PFSK-1 (cell line): ENCODE measurements around the gene ARHGEF7. TPM values are rescaled to one million over a fixed set of nuclear protein-coding genes. Genes with fewer than 3 reads are reported as not detected.

Experiments
- FOXP2 ChIP-seq: optimal IDR thresholded peaks from 2 replicates; pipeline ENCODE3; 2011; ENCODE audit warnings: borderline replicate concordance, control low read depth, inconsistent platforms; ENCODE audit not compliant: insufficient read depth; ENCODE audit errors: extremely low read length, extremely low read depth
- POLR2AphosphoS5 ChIP-seq: IDR thresholded peaks from 2 replicates; pipeline ENCODE4 v1.6.1; 2012; ENCODE audit warnings: low read depth, mild to moderate bottlenecking, control low read depth, low read length, moderate library complexity
- SIN3A ChIP-seq: IDR thresholded peaks from 2 replicates; pipeline ENCODE4 v1.6.1; 2012; ENCODE audit warnings: mild to moderate bottlenecking, low read length, moderate library complexity, borderline replicate concordance; ENCODE audit not compliant: insufficient read depth
- TAF1 ChIP-seq: IDR thresholded peaks from 2 replicates; pipeline ENCODE4 v1.6.1; 2012; ENCODE audit warnings: low read length, control low read depth, borderline replicate concordance; ENCODE audit not compliant: insufficient read depth
- polyA plus RNA-seq: library from polyadenylated mRNA; unstranded; fragments of >200 nt; gene quantifications from one replicate; pipeline ENCODE4 v1.2.1, GENCODE V29; 2012; ENCODE audit warnings: low read depth, missing spikeins; ENCODE audit not compliant: insufficient read length
- TF ChIP-seq, protein P1 (sequence below), 2 experiments: IDR thresholded peaks; 2 replicates each; pipeline versions ENCODE4 v1.6.1 to v1.8.0; 2011 to 2012; ENCODE audit warnings: low read depth in 2 of 2, low read length in 2 of 2, control low read depth in 1 of 2, inconsistent platforms in 1 of 2, mild to moderate bottlenecking in 1 of 2, moderate library complexity in 1 of 2; ENCODE audit not compliant: insufficient read depth in 1 of 2

The ARHGEF7 gene, protein sequence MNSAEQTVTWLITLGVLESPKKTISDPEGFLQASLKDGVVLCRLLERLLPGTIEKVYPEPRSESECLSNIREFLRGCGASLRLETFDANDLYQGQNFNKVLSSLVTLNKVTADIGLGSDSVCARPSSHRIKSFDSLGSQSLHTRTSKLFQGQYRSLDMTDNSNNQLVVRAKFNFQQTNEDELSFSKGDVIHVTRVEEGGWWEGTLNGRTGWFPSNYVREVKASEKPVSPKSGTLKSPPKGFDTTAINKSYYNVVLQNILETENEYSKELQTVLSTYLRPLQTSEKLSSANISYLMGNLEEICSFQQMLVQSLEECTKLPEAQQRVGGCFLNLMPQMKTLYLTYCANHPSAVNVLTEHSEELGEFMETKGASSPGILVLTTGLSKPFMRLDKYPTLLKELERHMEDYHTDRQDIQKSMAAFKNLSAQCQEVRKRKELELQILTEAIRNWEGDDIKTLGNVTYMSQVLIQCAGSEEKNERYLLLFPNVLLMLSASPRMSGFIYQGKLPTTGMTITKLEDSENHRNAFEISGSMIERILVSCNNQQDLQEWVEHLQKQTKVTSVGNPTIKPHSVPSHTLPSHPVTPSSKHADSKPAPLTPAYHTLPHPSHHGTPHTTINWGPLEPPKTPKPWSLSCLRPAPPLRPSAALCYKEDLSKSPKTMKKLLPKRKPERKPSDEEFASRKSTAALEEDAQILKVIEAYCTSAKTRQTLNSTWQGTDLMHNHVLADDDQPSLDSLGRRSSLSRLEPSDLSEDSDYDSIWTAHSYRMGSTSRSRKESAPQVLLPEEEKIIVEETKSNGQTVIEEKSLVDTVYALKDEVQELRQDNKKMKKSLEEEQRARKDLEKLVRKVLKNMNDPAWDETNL
- 23.6 TPM for polyA plus RNA-seq

- TF ChIP-seq, protein P1, sequence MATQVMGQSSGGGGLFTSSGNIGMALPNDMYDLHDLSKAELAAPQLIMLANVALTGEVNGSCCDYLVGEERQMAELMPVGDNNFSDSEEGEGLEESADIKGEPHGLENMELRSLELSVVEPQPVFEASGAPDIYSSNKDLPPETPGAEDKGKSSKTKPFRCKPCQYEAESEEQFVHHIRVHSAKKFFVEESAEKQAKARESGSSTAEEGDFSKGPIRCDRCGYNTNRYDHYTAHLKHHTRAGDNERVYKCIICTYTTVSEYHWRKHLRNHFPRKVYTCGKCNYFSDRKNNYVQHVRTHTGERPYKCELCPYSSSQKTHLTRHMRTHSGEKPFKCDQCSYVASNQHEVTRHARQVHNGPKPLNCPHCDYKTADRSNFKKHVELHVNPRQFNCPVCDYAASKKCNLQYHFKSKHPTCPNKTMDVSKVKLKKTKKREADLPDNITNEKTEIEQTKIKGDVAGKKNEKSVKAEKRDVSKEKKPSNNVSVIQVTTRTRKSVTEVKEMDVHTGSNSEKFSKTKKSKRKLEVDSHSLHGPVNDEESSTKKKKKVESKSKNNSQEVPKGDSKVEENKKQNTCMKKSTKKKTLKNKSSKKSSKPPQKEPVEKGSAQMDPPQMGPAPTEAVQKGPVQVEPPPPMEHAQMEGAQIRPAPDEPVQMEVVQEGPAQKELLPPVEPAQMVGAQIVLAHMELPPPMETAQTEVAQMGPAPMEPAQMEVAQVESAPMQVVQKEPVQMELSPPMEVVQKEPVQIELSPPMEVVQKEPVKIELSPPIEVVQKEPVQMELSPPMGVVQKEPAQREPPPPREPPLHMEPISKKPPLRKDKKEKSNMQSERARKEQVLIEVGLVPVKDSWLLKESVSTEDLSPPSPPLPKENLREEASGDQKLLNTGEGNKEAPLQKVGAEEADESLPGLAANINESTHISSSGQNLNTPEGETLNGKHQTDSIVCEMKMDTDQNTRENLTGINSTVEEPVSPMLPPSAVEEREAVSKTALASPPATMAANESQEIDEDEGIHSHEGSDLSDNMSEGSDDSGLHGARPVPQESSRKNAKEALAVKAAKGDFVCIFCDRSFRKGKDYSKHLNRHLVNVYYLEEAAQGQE (IDR thresholded peaks at IDR 0.05; ENCODE audit: insufficient read depth in 1 of 2, low read depth in 2 of 2, low read length in 2 of 2): no peak
Measured at GRCh38 chr13:111115061-111115964, at the start of gene ARHGEF7. TSS of gene ARHGEF7 (plus strand) at chr13:111115310. CDS start at chr13:111115527, 217 bp downstream.

- TF ChIP-seq, protein P1 (IDR thresholded peaks at IDR 0.05; ENCODE audit: insufficient read depth in 1 of 2, low read depth in 2 of 2, low read length in 2 of 2): no peak
- TF ChIP-seq SIN3A: no peak
- no peak for TF ChIP-seq POLR2AphosphoS5
- TF ChIP-seq TAF1: no peak
- TF ChIP-seq FOXP2: no peak
Measured at GRCh38 chr13:111065698-111066097, 49.4 kb upstream of the ARHGEF7 start.

DNA sequence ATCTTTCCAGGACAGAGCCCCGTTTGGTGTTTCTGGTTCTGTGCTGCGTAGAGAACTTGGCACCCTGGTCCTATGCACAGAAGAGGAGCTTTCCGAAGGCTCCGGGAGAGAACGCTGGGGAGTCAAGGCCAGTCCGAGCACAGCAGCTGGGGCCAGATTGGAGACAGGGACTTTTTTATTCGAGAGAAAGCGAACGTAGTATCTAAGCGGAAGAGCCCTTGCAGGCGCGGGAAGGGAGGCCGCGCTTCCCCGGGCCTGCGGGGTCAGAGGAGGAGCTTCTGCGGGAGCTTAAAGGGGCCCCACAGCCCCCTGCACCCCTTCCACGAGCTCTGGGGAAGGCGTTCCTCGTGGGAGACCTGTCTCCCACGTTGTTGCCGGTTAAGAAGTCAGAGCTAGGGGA is 48.6 kb upstream of the ARHGEF7 start:
- TF ChIP-seq, protein P1 (IDR thresholded peaks at IDR 0.05; ENCODE audit: insufficient read depth in 1 of 2, low read depth in 2 of 2, low read length in 2 of 2): no peak
- TF ChIP-seq SIN3A (no peak), POLR2AphosphoS5 (no peak), FOXP2 (no peak), TAF1 (no peak)

DNA sequence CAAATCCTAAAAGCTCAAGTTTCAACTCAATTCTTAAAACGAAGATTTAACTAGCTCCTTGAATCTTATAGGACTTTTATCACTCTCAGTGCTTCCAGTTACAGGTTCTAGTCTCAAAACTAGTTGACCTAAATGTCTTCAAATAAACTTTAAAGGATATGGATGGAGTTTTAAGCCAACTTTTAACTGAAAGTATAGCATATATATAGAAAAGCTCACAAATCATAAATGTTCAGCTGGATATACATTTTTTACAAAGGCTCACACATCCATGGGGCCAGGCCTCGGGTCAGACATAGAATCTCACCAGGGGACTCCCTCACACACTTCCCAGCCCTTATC is 47.1 kb upstream of the ARHGEF7 start:
- TF ChIP-seq FOXP2 (no peak), POLR2AphosphoS5 (no peak), TAF1 (no peak), SIN3A (no peak)
- TF ChIP-seq, protein P1 (IDR thresholded peaks at IDR 0.05; ENCODE audit: insufficient read depth in 1 of 2, low read depth in 2 of 2, low read length in 2 of 2): no peak
